ENCODE results near the gene LRRN4CL.

Gene LRRN4CL

DNA sequence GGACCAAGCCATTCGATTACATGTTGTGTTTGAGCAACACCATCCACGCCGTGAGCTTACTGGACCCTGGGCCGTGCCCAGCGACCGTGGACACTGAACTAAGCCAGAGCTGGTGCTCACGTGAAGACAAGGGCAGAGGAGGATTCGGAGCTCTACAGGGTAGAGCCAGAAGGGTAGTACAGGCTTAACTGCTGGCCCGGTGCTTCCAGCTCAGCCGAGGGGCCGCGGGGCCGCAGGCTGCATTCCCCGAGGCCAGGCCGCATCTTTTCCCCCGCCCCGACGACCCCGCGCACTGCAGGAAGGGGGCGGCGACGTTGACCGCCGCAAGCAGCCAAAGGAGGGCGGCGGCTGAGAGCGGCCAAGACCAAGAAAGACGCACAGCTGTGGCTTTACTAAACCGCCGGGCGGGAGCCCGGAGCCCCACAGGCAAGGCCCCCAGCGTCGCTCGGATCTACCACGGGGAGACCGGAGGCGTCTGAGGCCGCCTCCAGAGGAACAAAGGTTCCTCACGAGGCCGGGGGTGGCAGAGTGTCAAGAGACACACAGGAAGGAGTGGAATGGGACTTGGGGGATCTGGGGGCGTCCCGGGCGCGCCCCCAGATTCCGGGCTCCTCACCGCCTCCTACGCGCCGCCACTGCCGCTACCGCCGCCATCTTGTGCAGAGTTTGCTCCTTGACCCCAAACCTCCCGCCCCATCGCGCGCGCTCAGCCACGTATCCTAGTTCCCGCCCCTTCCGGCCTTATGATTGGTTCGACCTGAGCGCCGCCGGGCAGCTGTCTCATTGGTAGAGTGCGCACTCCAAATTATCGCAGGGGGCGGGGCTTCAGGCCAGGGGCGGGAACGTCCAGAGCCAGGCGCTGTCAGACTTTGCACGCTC lies 43.1 kb downstream of the LRRN4CL start, which contains the start of gene GANAB:
TSS of gene GANAB (minus strand) at position 668 of the 879 bp plus-strand sequence. CDS start at position 654, 14 bp downstream.
- peak; percentile 97 for DNase-seq

DNA sequence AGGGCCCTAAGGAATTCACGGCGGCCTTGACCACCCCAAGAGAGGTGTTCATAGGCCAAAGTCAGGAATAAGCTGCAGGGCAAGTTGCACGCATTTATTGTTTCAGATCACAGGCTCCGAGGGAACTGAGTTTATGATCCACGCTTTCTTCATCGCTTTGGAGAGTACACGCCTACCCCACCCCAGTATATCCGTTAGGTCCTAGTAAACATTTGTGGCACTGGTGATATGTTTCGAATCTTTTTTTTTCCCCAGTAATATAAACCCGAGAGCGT lies 43.7 kb downstream of the LRRN4CL start:
- DNase-seq, result no peak

DNA sequence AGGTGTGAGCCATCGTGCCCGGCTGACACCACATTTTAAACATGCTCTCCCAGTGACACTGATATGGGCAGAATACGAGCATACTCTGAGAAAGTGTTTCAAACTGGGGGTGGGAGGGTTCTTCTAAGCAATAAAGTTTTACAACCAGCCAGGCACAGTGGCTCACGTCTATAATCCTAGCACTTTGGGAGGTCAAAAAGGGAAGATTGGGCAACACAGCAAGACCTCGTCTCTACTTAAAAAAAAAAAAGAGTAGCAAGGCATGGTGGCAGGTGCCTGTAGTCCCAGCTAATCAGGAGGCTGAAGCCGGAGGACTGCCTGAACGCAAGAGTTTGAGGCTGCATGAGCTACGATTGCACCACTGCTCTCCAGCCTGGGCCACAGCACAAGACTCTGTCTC lies 45.1 kb downstream of the LRRN4CL start:
- no peak for DNase-seq

All from activated CD4-positive, CD25-positive, alpha-beta regulatory T cell treated with anti-CD3 and anti-CD28 coated beads, Interleukin-2, amount 50 U/mL, for 72 hours (primary cell).